ENCODE data around the gene BCL2L14. TPM values are rescaled to one million over a fixed set of nuclear protein-coding genes. Genes with fewer than 3 reads are reported as not detected.

The BCL2L14 gene
- total and polyA plus RNA-seq, 2 donors: 3.0 to 11.4 TPM

- Histone ChIP-seq H3K4me1 (ENCODE audit: control insufficient read depth in 2 of 2, insufficient read depth in 2 of 2, low read length in 2 of 2) (no peaks in the 10 kb centered on the region), H3K27ac (ENCODE audit: low read depth in 1 of 2, low read length in 1 of 2) (no peak overlapping the region), H3K27me3 (ENCODE audit: control insufficient read depth in 2 of 2, insufficient read depth in 1 of 2, low read length in 1 of 2) (no peaks in the 10 kb centered on the region), H3K36me3 (ENCODE audit: control insufficient read depth in 2 of 2, insufficient read depth in 2 of 2, low read length in 1 of 2) (no peaks in the 10 kb centered on the region), H3K4me3 (ENCODE audit: low read length in 2 of 2) (no peak overlapping the region), H3K9me3 (ENCODE audit: control insufficient read depth in 2 of 2, insufficient read depth in 1 of 2, low read length in 1 of 2) (no peaks in the 10 kb centered on the region)
- DNase-seq (ENCODE audit: low read depth in 6 of 9, low spot score in 9 of 9): no peak
- WGBS: 95% methylated on average over 5 of the region's 5 CpGs
Observed at GRCh38 chr12:12079291-12079690, 8.6 kb downstream of the BCL2L14 start.

DNA sequence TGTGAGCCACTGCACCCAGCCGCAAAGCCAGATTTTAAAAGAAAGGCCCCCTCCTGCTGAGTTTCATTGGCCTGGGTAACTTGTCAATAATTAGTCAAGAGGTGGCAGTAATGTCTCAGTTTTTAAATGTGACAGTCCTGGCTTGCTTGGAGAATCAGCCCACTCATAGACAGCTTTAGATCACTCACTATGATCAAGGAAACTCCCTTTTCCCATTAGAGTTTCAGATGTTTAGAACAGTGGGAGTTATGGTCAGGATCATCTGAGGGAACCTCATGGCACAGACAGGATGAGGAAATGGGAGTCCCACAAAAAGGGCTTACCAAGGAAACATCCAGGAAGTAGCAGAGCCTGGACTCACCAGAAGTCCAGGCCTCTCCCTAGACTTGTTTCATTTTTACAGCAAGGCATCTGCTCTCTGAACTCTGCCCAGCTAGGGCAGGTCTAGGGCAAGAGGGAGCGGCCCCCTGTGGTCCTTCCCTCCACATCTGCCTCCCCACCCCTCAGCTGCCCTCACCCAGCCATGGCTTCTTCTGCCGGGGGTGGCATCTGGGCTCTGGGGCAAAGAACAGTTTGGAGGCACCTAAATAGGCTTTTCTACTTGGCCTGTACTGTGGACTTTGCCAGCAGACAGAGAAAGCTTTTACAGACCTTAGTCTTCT is 11.2 kb downstream of the BCL2L14 start:
- no peaks in the 10 kb centered on the region for H3K9me3 ChIP-seq (ENCODE audit: control insufficient read depth in 2 of 2, insufficient read depth in 1 of 2, low read length in 1 of 2)
- 92% methylated on average over 3 of the region's 3 CpGs for WGBS
- no peaks in the 10 kb centered on the region for H3K36me3 ChIP-seq (ENCODE audit: control insufficient read depth in 2 of 2, insufficient read depth in 2 of 2, low read length in 1 of 2)
- no peak overlapping the region for H3K4me3 ChIP-seq (ENCODE audit: low read length in 2 of 2)
- DNase-seq (ENCODE audit: low read depth in 6 of 9, low spot score in 9 of 9): peak in 1 of 9 donors; percentile 33
- H3K27ac ChIP-seq (ENCODE audit: low read depth in 1 of 2, low read length in 1 of 2): no peak overlapping the region
- no peaks in the 10 kb centered on the region for H3K27me3 ChIP-seq (ENCODE audit: control insufficient read depth in 2 of 2, insufficient read depth in 1 of 2, low read length in 1 of 2)
- H3K4me1 ChIP-seq (ENCODE audit: control insufficient read depth in 2 of 2, insufficient read depth in 2 of 2, low read length in 2 of 2): no peaks in the 10 kb centered on the region

DNA sequence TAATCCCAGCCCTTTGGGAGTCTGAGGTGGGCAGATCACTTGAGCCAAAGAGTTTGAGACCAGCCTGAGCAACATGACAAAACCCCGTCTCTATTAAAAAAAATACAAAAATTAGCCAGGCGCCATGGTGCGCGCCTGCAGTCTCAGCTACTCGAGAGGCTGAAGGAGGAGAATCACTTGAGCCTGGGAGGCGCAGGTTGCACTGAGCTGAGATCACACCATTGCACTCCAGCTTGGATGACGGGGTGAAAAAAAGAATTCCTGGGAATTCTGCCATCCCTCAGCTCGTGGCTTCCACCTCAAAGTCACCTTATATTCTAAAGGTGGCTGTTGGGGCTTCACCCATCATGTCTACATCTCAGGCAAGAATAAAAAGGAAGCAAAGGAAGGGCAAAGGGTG is 12.9 kb downstream of the BCL2L14 start:
- Histone ChIP-seq H3K9me3 (ENCODE audit: control insufficient read depth in 2 of 2, insufficient read depth in 1 of 2, low read length in 1 of 2) (no peaks in the 10 kb centered on the region), H3K36me3 (ENCODE audit: control insufficient read depth in 2 of 2, insufficient read depth in 2 of 2, low read length in 1 of 2) (no peaks in the 10 kb centered on the region), H3K27me3 (ENCODE audit: control insufficient read depth in 2 of 2, insufficient read depth in 1 of 2, low read length in 1 of 2) (no peaks in the 10 kb centered on the region), H3K4me1 (ENCODE audit: control insufficient read depth in 2 of 2, insufficient read depth in 2 of 2, low read length in 2 of 2) (no peaks in the 10 kb centered on the region), H3K27ac (ENCODE audit: low read depth in 1 of 2, low read length in 1 of 2) (no peak overlapping the region), H3K4me3 (ENCODE audit: low read length in 2 of 2) (no peak overlapping the region)
- DNase-seq (ENCODE audit: low read depth in 6 of 9, low spot score in 9 of 9): no peak
- 93% methylated on average over 8 of the region's 8 CpGs for WGBS

DNA sequence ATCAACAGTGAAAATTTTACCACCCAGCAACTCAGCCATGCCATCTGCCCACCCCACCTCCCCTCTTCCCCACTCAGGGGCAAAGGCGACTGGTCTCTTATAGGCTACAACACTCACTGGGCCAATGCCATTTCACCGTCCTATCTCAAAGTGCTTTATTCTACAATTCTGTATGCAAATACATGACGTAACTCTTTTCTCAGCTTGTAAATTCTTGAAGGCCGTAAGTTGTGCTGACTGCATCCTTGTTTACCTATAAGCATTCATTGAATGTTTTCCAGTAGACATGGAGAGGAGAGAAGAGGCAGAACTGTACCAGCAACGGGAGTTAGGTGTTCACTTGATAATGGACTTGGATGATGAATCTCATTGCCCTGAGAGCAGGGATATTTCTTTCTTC is 15.6 kb downstream of the BCL2L14 start:
- 97% methylated on average over 5 of the region's 5 CpGs for WGBS
- peaks cover 0 to 3% of the 10 kb centered on the region in 2 donors for H3K27me3 ChIP-seq (ENCODE audit: control insufficient read depth in 2 of 2, insufficient read depth in 1 of 2, low read length in 1 of 2)
- H3K4me3 ChIP-seq (ENCODE audit: low read length in 2 of 2): no peak overlapping the region
- no peaks in the 10 kb centered on the region for H3K9me3 ChIP-seq (ENCODE audit: control insufficient read depth in 2 of 2, insufficient read depth in 1 of 2, low read length in 1 of 2)
- no peak overlapping the region for H3K27ac ChIP-seq (ENCODE audit: low read depth in 1 of 2, low read length in 1 of 2)
- no peaks in the 10 kb centered on the region for H3K36me3 ChIP-seq (ENCODE audit: control insufficient read depth in 2 of 2, insufficient read depth in 2 of 2, low read length in 1 of 2)
- DNase-seq (ENCODE audit: low read depth in 6 of 9, low spot score in 9 of 9): no peak
- no peaks in the 10 kb centered on the region for H3K4me1 ChIP-seq (ENCODE audit: control insufficient read depth in 2 of 2, insufficient read depth in 2 of 2, low read length in 2 of 2)

GRCh38 chr12:12086973-12087692 is 16.4 kb downstream of the BCL2L14 start:
- Histone ChIP-seq H3K4me1 (ENCODE audit: control insufficient read depth in 2 of 2, insufficient read depth in 2 of 2, low read length in 2 of 2) (no peaks in the 10 kb centered on the region), H3K36me3 (ENCODE audit: control insufficient read depth in 2 of 2, insufficient read depth in 2 of 2, low read length in 1 of 2) (no peaks in the 10 kb centered on the region), H3K27me3 (ENCODE audit: control insufficient read depth in 2 of 2, insufficient read depth in 1 of 2, low read length in 1 of 2) (peaks cover 0 to 3% of the 10 kb centered on the region in 2 donors), H3K9me3 (ENCODE audit: control insufficient read depth in 2 of 2, insufficient read depth in 1 of 2, low read length in 1 of 2) (no peaks in the 10 kb centered on the region), H3K27ac (ENCODE audit: low read depth in 1 of 2, low read length in 1 of 2) (no peak overlapping the region), H3K4me3 (ENCODE audit: low read length in 2 of 2) (no peak overlapping the region)
- 97% methylated on average over 9 of the region's 9 CpGs for WGBS
- DNase-seq (ENCODE audit: low read depth in 6 of 9, low spot score in 9 of 9): no peak

DNA sequence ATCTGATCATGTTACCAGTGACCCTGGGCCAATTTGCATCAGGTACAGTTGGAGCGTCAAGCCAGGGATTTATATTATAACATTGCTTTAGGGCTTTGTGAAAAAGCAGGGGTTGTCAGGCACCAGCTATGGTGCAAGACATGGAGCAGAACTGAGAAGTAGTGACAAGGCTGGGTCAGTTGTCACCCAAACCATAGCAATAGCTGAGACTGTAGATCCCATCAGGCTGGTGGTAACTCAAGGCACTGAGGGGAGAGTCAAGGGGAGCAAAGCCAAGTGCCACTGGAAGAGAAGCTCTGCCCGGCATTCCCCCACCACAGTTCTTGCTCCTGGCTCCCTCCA is 16.9 kb downstream of the BCL2L14 start:
- Histone ChIP-seq H3K9me3 (ENCODE audit: control insufficient read depth in 2 of 2, insufficient read depth in 1 of 2, low read length in 1 of 2) (no peaks in the 10 kb centered on the region), H3K36me3 (ENCODE audit: control insufficient read depth in 2 of 2, insufficient read depth in 2 of 2, low read length in 1 of 2) (no peaks in the 10 kb centered on the region), H3K4me3 (ENCODE audit: low read length in 2 of 2) (no peak overlapping the region), H3K27ac (ENCODE audit: low read depth in 1 of 2, low read length in 1 of 2) (no peak overlapping the region), H3K4me1 (ENCODE audit: control insufficient read depth in 2 of 2, insufficient read depth in 2 of 2, low read length in 2 of 2) (no peaks in the 10 kb centered on the region), H3K27me3 (ENCODE audit: control insufficient read depth in 2 of 2, insufficient read depth in 1 of 2, low read length in 1 of 2) (peaks cover 0 to 3% of the 10 kb centered on the region in 2 donors)
- WGBS: 96% methylated on average over 2 of the region's 2 CpGs
- DNase-seq (ENCODE audit: low read depth in 6 of 9, low spot score in 9 of 9): no peak

GRCh38 chr12:12088147-12088546 is 17.4 kb downstream of the BCL2L14 start:
- Histone ChIP-seq H3K4me3 (ENCODE audit: low read length in 2 of 2) (no peak overlapping the region), H3K4me1 (ENCODE audit: control insufficient read depth in 2 of 2, insufficient read depth in 2 of 2, low read length in 2 of 2) (no peaks in the 10 kb centered on the region), H3K9me3 (ENCODE audit: control insufficient read depth in 2 of 2, insufficient read depth in 1 of 2, low read length in 1 of 2) (no peaks in the 10 kb centered on the region), H3K27ac (ENCODE audit: low read depth in 1 of 2, low read length in 1 of 2) (no peak overlapping the region), H3K27me3 (ENCODE audit: control insufficient read depth in 2 of 2, insufficient read depth in 1 of 2, low read length in 1 of 2) (peaks cover 0 to 3% of the 10 kb centered on the region in 2 donors), H3K36me3 (ENCODE audit: control insufficient read depth in 2 of 2, insufficient read depth in 2 of 2, low read length in 1 of 2) (no peaks in the 10 kb centered on the region)
- WGBS: 97% methylated on average over 10 of the region's 10 CpGs
- DNase-seq (ENCODE audit: low read depth in 6 of 9, low spot score in 9 of 9): no peak

DNA sequence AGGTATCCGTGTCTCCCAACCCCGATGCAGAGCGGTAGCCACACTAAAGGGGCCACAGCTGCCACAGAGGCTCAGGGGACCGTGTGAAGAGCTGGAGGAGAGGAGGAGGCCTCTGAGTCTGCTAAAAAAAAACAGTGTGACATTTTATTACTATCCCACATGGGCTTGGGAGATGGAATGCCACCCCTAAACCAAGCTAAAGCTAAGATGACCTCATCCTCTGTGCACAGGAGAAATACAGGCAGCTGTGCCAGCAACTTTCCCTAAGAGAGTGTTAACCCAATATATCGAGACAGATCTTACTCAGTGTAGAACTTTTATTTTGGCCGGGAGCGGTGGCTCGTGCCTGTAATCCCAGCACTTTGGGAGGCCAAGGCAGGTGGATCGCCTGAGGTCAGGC is 18.0 kb downstream of the BCL2L14 start:
- H3K36me3 ChIP-seq (ENCODE audit: control insufficient read depth in 2 of 2, insufficient read depth in 2 of 2, low read length in 1 of 2): no peaks in the 10 kb centered on the region
- H3K27ac ChIP-seq (ENCODE audit: low read depth in 1 of 2, low read length in 1 of 2): no peak overlapping the region
- H3K9me3 ChIP-seq (ENCODE audit: control insufficient read depth in 2 of 2, insufficient read depth in 1 of 2, low read length in 1 of 2): no peaks in the 10 kb centered on the region
- WGBS: 97% methylated on average over 9 of the region's 9 CpGs
- H3K4me3 ChIP-seq (ENCODE audit: low read length in 2 of 2): no peak overlapping the region
- no peaks in the 10 kb centered on the region for H3K4me1 ChIP-seq (ENCODE audit: control insufficient read depth in 2 of 2, insufficient read depth in 2 of 2, low read length in 2 of 2)
- H3K27me3 ChIP-seq (ENCODE audit: control insufficient read depth in 2 of 2, insufficient read depth in 1 of 2, low read length in 1 of 2): peaks cover 0 to 3% of the 10 kb centered on the region in 2 donors
- no peak for DNase-seq (ENCODE audit: low read depth in 6 of 9, low spot score in 9 of 9)

DNA sequence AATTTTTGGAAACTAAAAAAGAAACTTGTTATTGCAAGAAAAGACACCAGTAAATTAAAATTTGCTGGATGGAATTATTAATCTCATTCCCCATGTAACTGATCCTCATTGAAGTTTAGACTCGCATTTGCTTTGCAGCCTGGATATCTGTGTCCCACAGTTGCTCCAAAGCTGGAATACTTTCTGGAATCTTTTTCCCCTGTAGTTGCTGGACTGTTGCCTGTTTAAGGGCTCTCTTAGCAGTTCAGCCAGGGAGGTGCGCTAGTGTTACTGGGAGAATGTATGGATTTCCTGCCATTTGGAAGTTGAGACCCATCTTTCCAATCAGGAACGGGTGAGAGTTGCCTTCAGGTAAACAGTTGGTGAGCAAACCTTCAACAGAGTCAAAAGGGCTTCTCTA is 20.3 kb downstream of the BCL2L14 start:
- peaks cover 0 to 3% of the 10 kb centered on the region in 2 donors for H3K27me3 ChIP-seq (ENCODE audit: control insufficient read depth in 2 of 2, insufficient read depth in 1 of 2, low read length in 1 of 2)
- no peak overlapping the region for H3K4me3 ChIP-seq (ENCODE audit: low read length in 2 of 2)
- H3K9me3 ChIP-seq (ENCODE audit: control insufficient read depth in 2 of 2, insufficient read depth in 1 of 2, low read length in 1 of 2): no peaks in the 10 kb centered on the region
- WGBS: 96% methylated on average over 3 of the region's 3 CpGs
- no peaks in the 10 kb centered on the region for H3K4me1 ChIP-seq (ENCODE audit: control insufficient read depth in 2 of 2, insufficient read depth in 2 of 2, low read length in 2 of 2)
- no peaks in the 10 kb centered on the region for H3K36me3 ChIP-seq (ENCODE audit: control insufficient read depth in 2 of 2, insufficient read depth in 2 of 2, low read length in 1 of 2)
- no peak overlapping the region for H3K27ac ChIP-seq (ENCODE audit: low read depth in 1 of 2, low read length in 1 of 2)
- no peak for DNase-seq (ENCODE audit: low read depth in 6 of 9, low spot score in 9 of 9)
